Left lobe of liver (tissue), 2 donors: Measurements from ENCODE around the gene PHACTR1. TPM values are rescaled to one million over a fixed set of nuclear protein-coding genes. Genes with fewer than 3 reads are reported as not detected.

Experiments used
- ATAC-seq: fragments of 200-7000 bp; cut with Tn5 transposase; one replicate; pipeline ENCODE4 v1.9.1; 2020; ENCODE audit warnings: mild to moderate bottlenecking, moderate library complexity
- DNase-seq: peaks from one replicate; pipeline ENCODE4 v3.0.0-alpha.2; 2020; ENCODE audit warnings: low spot score
- total RNA-seq: library from RNA; stranded (reverse); gene quantifications from one replicate; pipeline ENCODE4 v1.2.1, GENCODE V29; 2021
- donor health status: DM: no; HTN: no; CAD: no; lungs with moderate emphysema.
- donor health status: DM: no; HTN: yes; CAD: no.

Gene PHACTR1
- total RNA-seq, 1 donor from 2014 or later: 0.68 TPM

DNA sequence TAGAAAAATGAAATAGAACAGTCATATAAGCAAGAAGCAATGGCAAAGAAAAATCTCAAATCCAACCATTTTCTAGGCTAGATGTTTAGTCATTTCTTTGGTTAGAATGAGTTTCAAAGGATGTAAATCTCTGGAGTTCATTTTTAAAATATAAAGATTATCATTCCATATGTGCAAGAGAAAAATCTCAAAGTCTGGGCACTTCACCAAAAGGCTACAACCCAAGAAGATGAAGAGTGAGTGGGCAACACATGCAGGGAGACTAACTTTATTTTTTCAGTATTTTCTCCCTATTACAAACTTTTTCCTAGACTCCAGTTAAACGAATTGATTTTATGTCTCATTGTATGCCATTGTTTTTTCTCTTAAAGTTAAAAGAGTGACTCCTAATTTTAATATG is 83.6 kb downstream of the PHACTR1 start:
- ATAC-seq (no peak), DNase-seq (no peak)

DNA sequence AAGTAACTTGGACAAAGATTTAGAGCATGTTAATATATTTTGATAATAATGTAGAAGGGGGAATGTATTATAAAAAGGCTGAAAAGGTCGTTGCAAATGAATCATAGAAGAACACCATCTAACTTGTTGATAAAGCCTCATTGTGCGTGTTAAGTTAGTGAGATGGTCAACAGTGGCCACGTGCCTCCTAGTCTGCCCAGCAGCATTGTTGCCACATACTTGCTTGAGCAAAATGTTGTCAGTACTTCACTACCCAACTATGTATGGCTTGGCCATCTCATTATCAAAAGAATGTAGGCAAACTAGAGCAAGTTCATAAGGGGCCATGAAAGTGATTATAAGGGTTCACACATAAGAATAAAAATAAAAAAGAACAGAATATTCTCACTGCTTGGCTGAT is 84.6 kb downstream of the PHACTR1 start:
- no peak for ATAC-seq

DNA sequence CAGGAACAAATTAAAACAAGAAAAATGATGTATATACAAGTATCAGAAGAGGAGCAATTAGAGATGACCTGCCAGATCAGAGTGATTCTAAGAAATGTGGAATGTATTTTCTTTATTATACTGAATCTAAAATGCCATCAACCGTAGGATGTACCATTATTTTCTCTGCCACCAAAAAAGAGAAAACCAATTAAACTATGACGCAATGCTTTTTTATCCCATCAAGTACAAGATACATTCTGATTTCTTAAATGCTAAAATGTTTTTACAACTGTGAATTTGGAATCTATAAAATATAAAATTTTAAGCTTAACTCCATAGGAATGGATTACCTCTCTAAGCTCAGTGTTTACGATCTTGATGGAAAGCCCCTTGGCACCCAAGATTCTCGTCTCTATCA is 85.9 kb downstream of the PHACTR1 start:
- no peak for ATAC-seq
- no peak for DNase-seq

More for the DNA sequence above, 84.6 kb downstream of the PHACTR1 start:
- DNase-seq: no peak

DNA sequence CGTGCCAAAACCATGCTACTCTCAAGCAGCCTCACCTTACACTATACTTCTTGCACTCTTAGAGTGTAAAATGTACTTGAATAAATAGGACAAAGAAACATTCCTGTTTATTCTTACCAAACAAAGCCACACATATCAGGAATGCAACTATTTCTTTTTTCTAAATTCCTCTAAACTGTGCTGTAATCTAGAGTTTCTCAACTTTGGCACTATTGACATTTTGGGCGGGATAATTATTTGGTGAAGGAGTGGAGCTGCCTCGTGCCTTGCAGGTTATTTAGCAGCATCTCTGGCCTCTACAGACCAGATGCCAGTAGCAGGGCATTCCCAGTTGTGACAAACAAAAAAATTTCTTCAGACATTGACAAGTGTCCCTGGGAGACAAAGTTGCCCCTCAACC is 86.9 kb downstream of the PHACTR1 start:
- DNase-seq: no peak
- no peak for ATAC-seq

DNA sequence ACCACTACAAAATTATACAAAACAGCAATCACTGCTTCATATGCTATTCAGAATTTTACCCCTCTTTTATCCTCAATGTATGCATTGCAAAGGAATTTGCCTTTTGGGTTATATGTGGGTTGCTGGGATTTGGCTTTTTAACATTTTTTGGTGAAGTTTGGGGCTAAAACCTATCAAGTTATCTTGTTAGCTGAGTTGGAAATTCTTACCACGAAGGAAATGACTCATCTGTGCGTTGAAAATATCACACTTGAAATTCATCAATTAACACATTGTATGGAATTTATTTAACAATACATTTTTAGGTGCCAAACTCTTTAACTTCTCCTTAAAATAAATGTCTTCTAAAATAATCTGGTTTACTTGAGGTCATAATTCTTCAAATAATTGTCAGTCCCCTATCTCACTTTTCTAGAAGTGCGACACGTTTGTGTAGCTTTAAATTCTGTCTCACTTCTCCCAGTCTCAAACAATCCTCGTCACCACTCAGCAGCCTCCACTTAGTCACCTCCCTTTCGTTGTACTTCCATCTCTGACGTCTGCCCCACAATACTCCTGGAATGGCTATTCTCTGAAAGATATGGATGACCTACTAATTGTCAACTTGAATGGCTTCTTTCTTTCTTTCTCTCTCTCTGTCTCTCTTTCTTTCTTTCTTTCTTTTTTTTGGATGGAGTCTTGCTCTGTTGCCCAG is 88.5 kb downstream of the PHACTR1 start:
- ATAC-seq: no peak
- no peak for DNase-seq

DNA sequence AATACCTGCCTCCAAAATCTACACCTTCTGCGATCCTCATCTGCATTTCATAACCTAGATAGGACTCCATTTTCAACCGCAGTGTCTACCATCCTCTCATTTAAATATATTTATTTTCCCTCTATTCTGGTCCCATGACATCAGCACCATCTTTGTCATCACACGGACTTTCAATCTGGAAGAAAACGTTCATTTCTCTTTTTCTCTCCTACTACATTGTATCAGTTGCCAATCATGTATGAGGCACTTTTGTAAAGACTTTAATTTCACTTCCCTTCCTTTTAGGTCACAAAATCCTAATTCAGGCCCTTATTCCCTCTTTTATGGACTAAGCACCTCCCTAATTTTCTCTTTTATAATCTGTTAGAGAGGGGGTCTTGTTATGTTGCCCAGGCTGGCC is 89.6 kb downstream of the PHACTR1 start:
- DNase-seq: no peak
- ATAC-seq: no peak

DNA sequence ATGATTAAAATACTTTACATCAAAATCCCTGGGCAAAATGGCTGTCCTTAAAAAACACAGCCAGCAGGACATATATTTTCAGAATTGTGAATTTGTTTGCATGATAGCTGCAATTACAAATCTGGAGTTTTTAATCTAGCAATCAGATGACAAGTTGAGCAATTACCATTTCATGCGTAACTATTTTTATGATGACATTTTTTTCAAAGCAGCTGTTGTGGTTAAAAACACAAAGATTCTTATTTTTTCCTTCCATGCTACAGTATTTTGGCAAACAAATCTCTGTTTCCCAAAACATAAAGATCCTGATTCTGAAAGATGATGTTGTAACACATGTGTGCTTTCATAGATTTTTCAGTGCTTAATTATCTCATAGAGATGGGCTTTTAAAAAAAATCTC is 90.2 kb downstream of the PHACTR1 start:
- ATAC-seq (no peak), DNase-seq (no peak)

DNA sequence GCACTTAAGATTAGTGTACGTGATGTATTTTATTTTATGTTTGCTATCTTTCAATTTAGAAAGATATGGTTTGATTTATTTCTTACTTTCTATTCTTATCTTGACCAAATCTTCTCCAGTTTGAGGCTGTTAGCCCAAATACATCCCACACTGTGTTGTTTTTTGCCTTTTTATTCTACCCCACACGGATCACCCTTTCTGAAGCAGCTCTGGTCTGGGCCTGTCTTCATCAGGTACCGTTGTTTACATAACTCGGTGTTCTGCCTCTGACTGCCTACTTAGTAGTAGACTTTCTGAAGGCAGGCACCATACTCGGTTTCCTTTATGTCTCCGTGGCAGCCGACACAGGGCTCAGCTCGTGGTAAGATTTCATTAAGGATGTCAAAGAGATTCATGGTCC is 95.0 kb downstream of the PHACTR1 start:
- DNase-seq (no peak), ATAC-seq (no peak)

DNA sequence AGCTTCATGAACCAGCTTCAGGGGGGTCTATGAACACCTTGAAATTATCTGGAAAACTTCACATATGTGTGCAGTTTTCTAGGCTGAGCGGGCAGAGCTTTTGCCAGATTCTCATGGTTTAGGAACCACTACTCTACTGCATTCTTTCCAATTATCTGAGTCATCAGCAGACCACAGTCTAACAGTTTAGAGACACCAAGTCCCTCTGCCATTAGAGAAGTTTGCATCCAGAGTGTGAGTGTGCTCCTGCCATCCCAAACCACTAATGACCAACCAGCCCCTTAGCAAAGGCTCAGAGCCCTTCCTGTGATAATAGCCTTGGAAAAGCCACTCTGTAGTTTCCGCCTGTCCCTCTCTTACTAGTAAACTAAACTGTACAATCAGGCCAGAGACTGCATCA is 96.8 kb downstream of the PHACTR1 start:
- ATAC-seq: no peak
- no peak for DNase-seq

DNA sequence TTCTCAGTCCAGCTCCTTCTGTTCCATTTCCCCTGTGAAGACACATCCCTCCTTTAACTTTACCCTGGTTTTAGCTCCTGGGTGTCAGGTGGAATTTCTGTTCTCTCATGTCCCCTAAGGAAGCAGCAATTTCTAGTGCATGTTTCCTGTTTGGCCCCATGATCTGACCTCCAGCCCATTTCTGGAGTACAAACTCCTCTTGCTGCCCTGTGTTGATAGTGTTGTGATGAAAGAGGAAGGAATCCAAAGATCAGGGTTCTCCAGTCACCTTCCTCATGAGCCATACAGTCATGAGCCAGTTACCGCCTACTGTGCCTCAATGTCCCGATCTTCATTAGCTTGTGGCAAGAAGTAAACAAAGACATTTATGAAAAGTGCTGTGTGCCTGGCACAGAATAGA is 97.4 kb downstream of the PHACTR1 start:
- no peak for ATAC-seq
- no peak for DNase-seq

DNA sequence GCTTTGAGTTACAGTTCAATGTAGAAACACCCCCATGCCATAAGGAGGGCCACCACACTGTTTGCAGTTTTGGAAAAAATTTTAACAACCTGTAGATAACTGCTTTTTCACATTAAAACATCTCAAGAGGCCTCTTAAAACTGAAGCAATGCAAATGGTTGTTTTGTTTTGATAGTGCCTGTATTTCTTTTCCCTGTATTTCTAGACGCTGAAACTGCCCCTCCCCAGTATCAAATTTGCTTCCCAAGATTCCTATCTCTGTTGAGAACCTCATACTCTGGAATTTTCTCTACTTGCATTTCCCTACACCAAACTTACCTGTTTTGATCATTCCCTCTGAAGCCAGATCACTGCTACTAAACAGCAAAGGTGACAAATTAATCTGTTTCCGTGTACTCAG is 98.5 kb downstream of the PHACTR1 start:
- DNase-seq (no peak), ATAC-seq (no peak)

DNA sequence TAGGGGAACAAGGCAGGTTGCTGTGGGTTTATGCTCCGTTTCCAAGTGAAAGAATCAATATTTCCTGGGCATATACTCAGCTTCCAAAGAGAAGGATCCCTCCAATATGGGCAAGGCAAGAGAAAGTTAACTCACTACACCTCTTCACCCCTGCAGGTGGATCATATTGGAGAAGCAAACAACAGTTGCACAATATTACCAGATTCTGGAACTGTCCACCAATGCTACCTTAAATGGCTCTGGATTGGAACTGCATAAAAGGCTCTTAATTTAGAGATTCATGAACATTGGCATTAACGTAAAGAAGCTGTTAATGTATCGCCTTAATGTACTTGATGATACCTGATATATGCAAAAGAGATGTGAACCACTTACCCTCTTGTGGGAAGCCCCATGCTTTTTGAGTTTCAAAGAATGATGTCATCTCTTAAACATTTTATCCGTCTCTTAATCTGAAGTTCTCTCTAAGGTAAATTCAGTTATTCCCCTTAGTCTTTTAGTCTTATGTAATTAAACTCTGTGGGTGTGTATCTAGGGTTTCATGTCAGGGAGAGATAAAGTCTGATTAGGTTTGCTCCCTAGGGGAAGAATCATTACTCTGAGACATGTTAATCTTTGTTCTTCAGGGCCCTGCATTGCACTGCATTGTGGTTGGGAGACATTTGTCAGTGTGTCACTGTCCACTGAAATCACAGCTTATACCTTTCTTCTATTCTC is 99.5 kb downstream of the PHACTR1 start:
- peak; percentile 18 for ATAC-seq
- DNase-seq: no peak

DNA sequence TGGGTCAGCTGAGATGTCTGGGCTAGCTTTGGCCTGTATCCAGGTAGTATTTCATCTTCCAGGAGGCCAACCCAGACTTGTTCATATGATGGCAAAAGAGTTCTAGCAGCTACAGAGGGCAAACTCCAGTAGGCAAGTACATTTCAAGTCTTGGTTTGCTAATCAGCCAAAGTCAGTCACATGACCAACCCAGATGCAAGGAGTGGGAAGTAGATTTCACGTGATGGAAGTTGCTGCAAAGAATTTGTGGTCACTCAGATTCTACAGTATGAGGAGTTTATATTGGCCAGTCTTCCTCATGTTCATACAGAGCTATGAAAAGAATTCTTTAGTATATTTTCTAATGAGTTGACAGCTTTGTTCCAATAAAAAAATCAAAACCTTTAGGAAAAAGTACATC is 101.8 kb downstream of the PHACTR1 start:
- ATAC-seq (no peak), DNase-seq (no peak)

DNA sequence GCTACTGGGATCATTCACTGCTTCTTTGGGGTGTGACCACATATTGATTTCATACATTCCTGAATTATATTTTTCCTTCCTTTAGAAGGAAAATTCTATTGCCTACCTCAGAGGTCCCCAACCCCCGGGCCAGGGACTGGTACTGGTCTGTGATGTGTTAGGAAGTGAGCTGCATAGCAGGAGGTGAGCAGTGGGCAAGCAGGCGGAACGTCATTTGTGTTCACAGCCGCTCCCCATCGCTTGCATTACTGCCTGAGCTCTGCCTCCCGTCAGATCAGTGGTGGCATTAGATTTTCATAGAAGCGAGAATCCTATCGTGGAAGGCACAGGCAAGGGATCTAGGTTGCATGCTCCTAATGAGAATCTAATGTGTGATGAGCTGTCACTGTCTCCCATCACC is 107.3 kb downstream of the PHACTR1 start:
- DNase-seq (no peak), ATAC-seq (no peak)

DNA sequence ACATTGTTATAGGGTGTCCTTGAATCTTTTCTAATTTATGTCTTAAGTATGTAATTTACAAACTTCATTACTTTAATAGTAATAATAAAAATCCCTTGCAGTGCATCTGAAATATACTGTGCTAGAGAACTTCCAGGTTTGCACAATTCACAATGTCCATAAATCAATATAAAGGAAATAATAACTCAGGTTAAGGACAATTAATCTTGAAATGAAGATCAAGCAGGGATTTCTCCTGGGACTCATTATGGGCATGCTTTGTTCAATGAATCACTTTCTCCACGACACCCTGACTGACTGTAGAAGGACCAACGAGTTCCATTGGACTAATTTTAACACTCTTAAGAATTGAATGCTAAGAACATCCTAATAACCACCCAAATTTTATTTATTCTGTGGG is 110.0 kb downstream of the PHACTR1 start:
- ATAC-seq (no peak), DNase-seq (no peak)

DNA sequence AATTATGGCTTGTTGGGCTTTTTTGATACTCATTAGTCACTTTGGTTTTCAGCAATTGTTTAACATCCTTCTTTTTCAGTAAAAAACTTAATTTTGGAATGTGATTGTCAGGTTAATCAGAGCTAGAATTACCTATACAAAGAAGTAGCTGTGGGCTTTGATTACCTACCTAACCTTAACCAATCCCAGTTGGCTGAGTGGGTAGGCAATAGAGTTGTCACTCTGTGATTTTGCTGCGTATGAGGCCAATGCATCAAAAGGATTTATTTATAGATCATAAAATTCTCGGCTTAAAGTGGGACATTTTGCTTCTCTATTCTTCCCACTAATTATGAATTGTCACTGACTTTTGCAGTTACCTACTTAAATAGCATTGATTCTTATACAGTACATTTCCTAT is 111.4 kb downstream of the PHACTR1 start:
- ATAC-seq (no peak), DNase-seq (no peak)

DNA sequence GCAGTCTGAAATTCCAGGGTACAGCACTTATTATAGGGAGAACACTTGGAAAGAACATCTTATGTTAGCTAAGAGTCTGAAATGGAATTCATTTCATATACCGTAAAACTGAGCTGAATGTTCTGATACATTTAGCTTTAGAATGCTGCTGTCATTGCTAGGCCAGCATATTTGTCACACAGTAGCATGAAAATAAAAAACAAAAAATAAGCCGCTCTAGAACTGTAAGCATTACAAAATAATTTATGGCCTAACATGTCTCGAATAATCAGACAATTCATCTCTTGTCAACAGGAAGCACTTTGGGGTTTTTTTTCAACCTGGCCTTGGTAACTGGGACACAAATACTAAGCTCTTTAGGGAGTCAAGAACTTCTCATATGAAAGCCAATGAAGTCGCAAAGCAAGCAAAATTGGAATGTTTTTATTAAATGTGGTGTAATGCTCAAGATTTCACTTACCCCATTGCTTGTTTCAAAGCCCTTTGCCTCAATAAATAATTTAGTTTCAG is 115.7 kb downstream of the PHACTR1 start:
- DNase-seq (no peak), ATAC-seq (no peak)

DNA sequence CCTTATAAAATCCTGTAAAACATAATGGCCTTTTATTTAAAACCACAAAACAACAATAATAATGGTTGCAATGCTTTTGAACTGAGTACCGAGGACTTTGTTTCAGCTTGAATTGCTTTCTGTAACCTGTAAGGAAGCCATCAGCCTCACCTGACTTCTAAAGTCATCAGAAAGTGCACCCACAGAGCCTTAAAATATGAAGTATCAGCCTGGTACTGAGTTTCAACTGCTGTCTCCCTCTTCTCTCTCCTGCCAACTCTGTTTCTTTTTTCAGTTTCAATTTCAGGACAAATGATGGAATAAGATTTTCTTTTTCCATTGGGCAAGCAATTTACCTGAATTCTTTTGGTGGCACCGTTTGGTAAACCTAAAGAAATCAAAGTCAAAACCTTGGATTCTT is 119.4 kb downstream of the PHACTR1 start:
- DNase-seq (no peak), ATAC-seq (no peak)

DNA sequence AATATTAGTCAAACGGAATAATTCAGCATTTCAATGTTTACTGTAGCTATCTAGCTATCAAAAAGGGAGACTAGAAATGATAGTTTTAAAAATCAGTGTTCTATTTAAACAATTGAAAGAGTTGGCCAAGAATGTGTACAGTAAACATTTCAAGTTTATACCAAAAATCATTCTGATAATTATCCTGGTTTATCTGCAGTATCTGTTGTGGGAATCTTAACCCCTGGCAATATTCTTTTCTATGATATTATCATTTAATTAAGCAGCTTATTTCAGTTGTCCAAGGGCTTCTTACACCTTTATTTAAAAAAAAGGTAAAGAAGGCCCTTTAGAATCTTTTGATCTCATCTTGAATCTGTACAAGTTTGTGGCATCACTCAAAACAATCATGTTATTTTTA is 125.1 kb downstream of the PHACTR1 start:
- ATAC-seq (no peak), DNase-seq (no peak)

DNA sequence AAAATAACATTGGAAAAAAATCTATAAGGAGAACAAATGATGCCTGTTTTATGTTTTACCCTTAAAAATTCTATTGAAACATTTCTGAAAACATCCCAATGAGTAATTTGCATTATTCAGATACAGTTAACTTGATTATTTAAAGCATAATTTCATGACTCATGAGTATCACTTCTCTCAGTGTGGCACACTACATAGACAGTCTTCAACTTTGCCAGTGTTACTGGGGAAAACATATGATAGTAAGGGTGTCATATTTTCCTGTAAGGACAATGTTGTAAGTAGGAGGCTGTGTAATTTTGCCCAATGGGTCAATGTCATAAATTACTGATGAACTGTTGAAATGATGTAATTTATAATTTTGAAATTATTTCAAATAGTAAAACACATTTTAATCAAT is 125.5 kb downstream of the PHACTR1 start:
- DNase-seq: no peak

DNA sequence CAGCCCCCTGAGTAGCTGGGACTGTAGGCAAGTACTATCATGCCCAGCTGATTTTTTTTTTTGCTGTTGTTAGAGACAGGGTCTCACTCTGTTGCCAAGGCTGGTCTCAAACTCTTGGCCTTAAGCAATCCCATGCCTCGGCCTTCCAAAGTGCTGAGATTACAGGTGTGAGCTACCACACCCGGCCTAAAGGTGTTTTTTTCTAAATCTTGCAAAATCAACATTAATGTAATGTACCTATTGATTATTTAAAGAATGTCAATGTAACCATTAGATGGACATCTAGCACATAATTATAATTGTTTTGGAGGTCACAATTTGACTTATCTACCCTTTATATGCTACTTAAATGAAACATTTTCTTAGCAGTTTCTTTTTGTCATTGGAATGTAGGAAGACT is 126.1 kb downstream of the PHACTR1 start:
- no peak for ATAC-seq
- no peak for DNase-seq

More for the DNA sequence above, 125.5 kb downstream of the PHACTR1 start:
- ATAC-seq: no peak
